ENCODE data around the gene SAFB. TPM values are rescaled to one million over a fixed set of nuclear protein-coding genes. Genes with fewer than 3 reads are reported as not detected.

Gene SAFB
- total and polyA plus RNA-seq, 12 donors, result 42.8 to 72.5 (median 50.2) TPM

DNA sequence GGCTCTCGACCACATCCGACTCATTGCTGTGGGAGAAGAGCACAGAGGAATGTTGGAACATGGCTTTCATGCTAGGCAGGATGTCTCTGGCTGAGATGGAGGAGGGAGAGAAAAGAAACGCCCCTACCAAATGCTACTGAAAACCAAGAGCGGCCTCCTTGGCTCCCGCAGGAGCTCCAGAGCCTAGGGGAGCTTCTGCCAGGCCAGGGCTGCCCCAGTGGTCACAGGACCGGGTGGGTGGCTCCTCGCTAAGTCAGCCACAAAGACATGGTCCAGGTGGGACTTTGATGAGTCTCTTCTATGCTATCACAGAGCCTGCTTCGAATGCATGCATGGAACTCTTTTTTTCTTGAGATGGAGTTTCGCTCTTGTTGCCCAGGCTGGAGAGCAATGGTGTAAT, 90.3 kb downstream of the SAFB start:
- DNase-seq, result no peak
- intact Hi-C loops (cut with DNase I), result no loop called here
- no peaks in the 10 kb centered on the region for H3K9me3 ChIP-seq
- peaks cover 0 to 28% (median 11%) of the 10 kb centered on the region in 9 donors for H3K4me1 ChIP-seq
- peaks cover 0 to 68% (median 38%) of the 10 kb centered on the region in 9 donors for H3K36me3 ChIP-seq
- no peaks in the 10 kb centered on the region for H3K27me3 ChIP-seq
- TF ChIP-seq, protein P1, sequence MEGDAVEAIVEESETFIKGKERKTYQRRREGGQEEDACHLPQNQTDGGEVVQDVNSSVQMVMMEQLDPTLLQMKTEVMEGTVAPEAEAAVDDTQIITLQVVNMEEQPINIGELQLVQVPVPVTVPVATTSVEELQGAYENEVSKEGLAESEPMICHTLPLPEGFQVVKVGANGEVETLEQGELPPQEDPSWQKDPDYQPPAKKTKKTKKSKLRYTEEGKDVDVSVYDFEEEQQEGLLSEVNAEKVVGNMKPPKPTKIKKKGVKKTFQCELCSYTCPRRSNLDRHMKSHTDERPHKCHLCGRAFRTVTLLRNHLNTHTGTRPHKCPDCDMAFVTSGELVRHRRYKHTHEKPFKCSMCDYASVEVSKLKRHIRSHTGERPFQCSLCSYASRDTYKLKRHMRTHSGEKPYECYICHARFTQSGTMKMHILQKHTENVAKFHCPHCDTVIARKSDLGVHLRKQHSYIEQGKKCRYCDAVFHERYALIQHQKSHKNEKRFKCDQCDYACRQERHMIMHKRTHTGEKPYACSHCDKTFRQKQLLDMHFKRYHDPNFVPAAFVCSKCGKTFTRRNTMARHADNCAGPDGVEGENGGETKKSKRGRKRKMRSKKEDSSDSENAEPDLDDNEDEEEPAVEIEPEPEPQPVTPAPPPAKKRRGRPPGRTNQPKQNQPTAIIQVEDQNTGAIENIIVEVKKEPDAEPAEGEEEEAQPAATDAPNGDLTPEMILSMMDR (IDR thresholded peaks at IDR 0.05), result no peak
- H3K27ac ChIP-seq, result no peak overlapping the region
- H3K4me3 ChIP-seq, result no peak overlapping the region
- WGBS, 2 donors, result 93% methylated on average over 9 of the region's 9 CpGs
- no peak for ATAC-seq

GRCh38 chr19:5714816-5715215, 91.9 kb downstream of the SAFB start:
- Histone ChIP-seq H3K27ac (peak overlapping the region in 6 of 10 donors; percentile 5 to 55 (median 20)), H3K27me3 (no peaks in the 10 kb centered on the region), H3K4me3 (no peak overlapping the region), H3K9me3 (no peaks in the 10 kb centered on the region), H3K36me3 (peaks cover 0 to 52% (median 35%) of the 10 kb centered on the region in 9 donors), H3K4me1 (peaks cover 0 to 40% (median 25%) of the 10 kb centered on the region in 9 donors)
- peak in 6 of 8 donors; percentile 16 to 76 (median 52) for ATAC-seq
- 64 to 74% methylated on average over 10 of the region's 10 CpGs for WGBS, 2 donors
- intact Hi-C loops (cut with DNase I), result loop anchor here in 1 of 10 donors (2.0 kb wide), 1 partner anchor 24 kb away; the partner anchor contains the start of gene RPL36
- TF ChIP-seq, protein P1 (IDR thresholded peaks at IDR 0.05), result no peak
- no peak for DNase-seq

GRCh38 chr19:5717215-5717935, 94.5 kb downstream of the SAFB start:
- Histone ChIP-seq H3K4me3 (no peak overlapping the region), H3K27me3 (no peaks in the 10 kb centered on the region), H3K27ac (peak overlapping the region in 1 of 10 donors; percentile 95), H3K9me3 (no peaks in the 10 kb centered on the region), H3K4me1 (peaks cover 0 to 46% (median 29%) of the 10 kb centered on the region in 9 donors), H3K36me3 (peaks cover 0 to 27% (median 19%) of the 10 kb centered on the region in 9 donors)
- DNase-seq (no peak), ATAC-seq (no peak)
- intact Hi-C loops (cut with DNase I), result no loop called here
- WGBS, 2 donors, result 78 to 90% methylated on average over 7 to 8 of the region's 8 CpGs
- TF ChIP-seq, protein P1 (IDR thresholded peaks at IDR 0.05), result no peak

Other genes starting within 250 kb of the SAFB start
- not detected for gene ZNRF4, start 167.7 kb upstream of the SAFB start, total RNA-seq
- not detected for gene ZNRF4, start 167.7 kb upstream of the SAFB start, polyA plus RNA-seq
- under 1 TPM in 7 of 10 donors, not detected in 3; 0.07 to 0.68 (median 0.27) TPM for gene TINCR, start 55.1 kb upstream of the SAFB start, total RNA-seq
- gene TINCR, start 55.1 kb upstream of the SAFB start, polyA plus RNA-seq, result under 1 TPM in 1 of 2 donors, not detected in 1; 0.14 TPM
- 10 to 100 TPM; 34.4 to 70.4 (median 45.9) TPM for gene SAFB2, start 307 bp upstream of the SAFB start, total RNA-seq
- gene SAFB2, start 307 bp upstream of the SAFB start, polyA plus RNA-seq, result 10 to 100 TPM; 30.8 to 80.3 TPM
- 100 to 1,000 TPM; 122 to 173 (median 133) TPM for gene MICOS13, start 57.4 kb downstream of the SAFB start, total RNA-seq
- gene MICOS13, start 57.4 kb downstream of the SAFB start, polyA plus RNA-seq, result 100 to 1,000 TPM; 263 to 658 TPM
- gene HSD11B1L, start 57.9 kb downstream of the SAFB start, total RNA-seq, result 1 to 10 TPM; 3.3 to 7.6 (median 4.2) TPM
- gene HSD11B1L, start 57.9 kb downstream of the SAFB start, polyA plus RNA-seq, result 10 to 100 TPM in 1 of 2 donors, 1 to 10 TPM in 1; 6.3 to 13.2 TPM
- gene RPL36, start 67.2 kb downstream of the SAFB start, total RNA-seq, result 100 to 1,000 TPM; 270 to 463 (median 322) TPM
- 1,000 to 10,000 TPM in 1 of 2 donors, 100 to 1,000 TPM in 1; 980 to 1,152 TPM for gene RPL36, start 67.2 kb downstream of the SAFB start, polyA plus RNA-seq
- gene LONP1, start 97.1 kb downstream of the SAFB start, total RNA-seq, result 100 to 1,000 TPM in 1 of 10 donors, 10 to 100 TPM in 9; 71.4 to 101 (median 88.5) TPM
- 100 to 1,000 TPM in 1 of 2 donors, 10 to 100 TPM in 1; 95.0 to 121 TPM for gene LONP1, start 97.1 kb downstream of the SAFB start, polyA plus RNA-seq
- not detected for gene CATSPERD, start 97.6 kb downstream of the SAFB start, total RNA-seq
- not detected for gene CATSPERD, start 97.6 kb downstream of the SAFB start, polyA plus RNA-seq
- gene PRR22, start 161.7 kb downstream of the SAFB start, total RNA-seq, result 1 to 10 TPM in 6 of 10 donors, under 1 TPM in 4; 0.59 to 3.0 (median 1.1) TPM
- gene PRR22, start 161.7 kb downstream of the SAFB start, polyA plus RNA-seq, result 1 to 10 TPM; 1.7 to 3.3 TPM
- 10 to 100 TPM; 11.5 to 27.8 (median 14.2) TPM for gene DUS3L, start 168.1 kb downstream of the SAFB start, total RNA-seq
- 10 to 100 TPM; 22.7 to 37.7 TPM for gene DUS3L, start 168.1 kb downstream of the SAFB start, polyA plus RNA-seq
- 10 to 100 TPM in 8 of 10 donors, 1 to 10 TPM in 2; 4.5 to 40.4 (median 14.8) TPM for gene NRTN, start 182.0 kb downstream of the SAFB start, total RNA-seq
- 10 to 100 TPM; 15.4 to 38.1 TPM for gene NRTN, start 182.0 kb downstream of the SAFB start, polyA plus RNA-seq
- not detected for gene FUT6, start 216.6 kb downstream of the SAFB start, total RNA-seq
- gene FUT6, start 216.6 kb downstream of the SAFB start, polyA plus RNA-seq, result not detected
- gene FUT3, start 228.4 kb downstream of the SAFB start, total RNA-seq, result not detected
- gene FUT3, start 228.4 kb downstream of the SAFB start, polyA plus RNA-seq, result under 1 TPM in 1 of 2 donors, not detected in 1; 0.01 TPM
- under 1 TPM in 1 of 10 donors, not detected in 9; 0.21 TPM for gene FUT5, start 247.5 kb downstream of the SAFB start, total RNA-seq
- gene FUT5, start 247.5 kb downstream of the SAFB start, polyA plus RNA-seq, result not detected